ELF-1 (cell line): Measurements from ENCODE around the gene MN1.
A peak's percentile ranks its signal among the peaks of the same experiment; 100 is the strongest.

ENCODE experiments used
- DNase-seq: peaks from one replicate; pipeline ENCODE4 v3.0.0-alpha.2; 2016; ENCODE audit warnings: low read depth, low spot score

MN1 gene

DNA sequence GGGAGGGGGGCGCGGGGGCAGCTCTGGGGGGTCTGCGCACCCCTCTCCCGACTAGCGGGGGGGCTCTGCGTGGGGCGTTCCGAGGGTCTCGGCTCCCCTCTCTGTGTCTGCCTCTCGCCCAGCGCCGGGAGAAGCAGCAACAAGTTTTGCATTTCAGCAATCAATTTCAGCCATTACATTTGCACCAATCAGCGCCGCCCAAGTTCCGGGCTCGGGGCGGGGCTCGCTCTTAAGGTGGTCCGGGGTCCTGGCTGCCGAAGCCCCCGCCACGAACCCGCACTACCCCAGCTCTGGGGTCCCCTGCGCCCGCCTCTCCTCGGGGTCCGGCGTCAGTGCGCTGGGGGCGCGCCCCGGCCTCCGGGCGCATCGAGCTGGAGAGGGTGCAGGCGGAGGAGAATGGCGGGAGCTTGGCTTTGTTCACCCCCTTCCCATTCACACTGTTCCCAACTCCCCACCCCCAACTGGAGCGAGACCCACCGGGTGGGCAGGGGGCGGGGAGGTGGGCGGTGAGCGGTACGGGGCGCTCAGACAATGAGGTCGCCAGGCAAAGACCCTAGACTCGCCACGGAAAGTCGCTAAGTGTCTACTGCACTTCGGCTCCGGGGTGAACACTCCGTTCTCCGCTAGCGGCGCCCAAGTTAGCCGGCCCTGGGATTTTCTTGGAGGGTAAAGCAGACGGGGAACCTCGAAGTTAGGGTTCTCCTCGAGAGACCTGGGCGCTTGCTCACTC is at the start of gene MN1:
Gene MN1 (minus strand): TSS at position 141 of the 730 bp plus-strand sequence. CDS start 1,213 bp downstream, outside the sequence.
- peak; percentile 72 for DNase-seq

DNA sequence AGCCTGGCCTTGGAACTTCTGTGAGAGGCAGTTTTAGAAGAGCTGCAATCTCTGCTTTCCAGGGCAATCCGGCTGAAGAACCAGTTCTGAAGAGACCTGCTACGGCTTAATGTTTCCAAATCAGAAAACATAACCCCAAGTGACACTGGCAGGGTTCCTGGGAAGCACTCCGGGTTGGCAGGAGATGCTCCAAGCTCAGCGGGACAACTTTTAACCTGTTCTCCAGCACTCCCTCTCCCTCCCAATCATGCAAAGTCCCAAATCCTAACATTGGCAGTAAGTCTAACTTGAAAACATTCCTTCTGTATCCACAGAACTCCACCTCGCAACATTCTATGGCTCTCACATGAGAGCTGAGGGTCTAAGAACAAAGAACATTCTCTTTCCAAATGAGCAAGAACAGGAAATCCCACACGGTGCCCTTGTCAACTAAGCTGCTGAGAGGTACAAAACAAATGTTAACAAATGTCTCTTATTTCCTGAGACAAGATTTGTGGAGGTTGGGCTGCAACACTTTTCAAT is 48.5 kb upstream of the MN1 start:
- no peak for DNase-seq

- no peak for DNase-seq
These were observed 46.4 kb upstream of the MN1 start for GRCh38 chr22:27848005-27848404.

GRCh38 chr22:27846910-27847309 is 45.4 kb upstream of the MN1 start:
- no peak for DNase-seq

DNA sequence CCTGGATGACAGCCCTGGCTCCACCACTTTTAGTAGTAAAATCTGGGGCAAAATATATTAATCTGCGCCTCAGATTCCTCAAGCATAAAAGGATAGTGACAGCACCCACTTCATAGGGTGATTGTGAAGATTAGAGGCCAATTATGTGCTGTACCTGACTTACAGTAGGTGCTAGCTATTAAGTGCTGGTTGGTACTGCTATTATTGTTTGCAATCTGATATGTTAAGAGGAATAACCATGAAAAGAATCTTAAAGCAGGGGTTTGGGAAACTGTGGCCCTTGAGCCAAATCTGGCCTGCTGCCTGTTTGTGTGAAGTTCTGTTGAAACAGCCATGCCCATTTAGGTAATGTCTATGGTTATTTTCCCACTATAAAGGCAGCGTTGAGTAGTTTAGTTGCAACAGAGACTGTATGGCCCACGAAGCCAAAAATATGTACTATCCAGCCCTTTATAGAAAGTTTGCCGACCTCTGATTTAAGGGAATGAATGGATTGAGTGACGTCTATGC is 44.7 kb upstream of the MN1 start:
- no peak for DNase-seq

DNA sequence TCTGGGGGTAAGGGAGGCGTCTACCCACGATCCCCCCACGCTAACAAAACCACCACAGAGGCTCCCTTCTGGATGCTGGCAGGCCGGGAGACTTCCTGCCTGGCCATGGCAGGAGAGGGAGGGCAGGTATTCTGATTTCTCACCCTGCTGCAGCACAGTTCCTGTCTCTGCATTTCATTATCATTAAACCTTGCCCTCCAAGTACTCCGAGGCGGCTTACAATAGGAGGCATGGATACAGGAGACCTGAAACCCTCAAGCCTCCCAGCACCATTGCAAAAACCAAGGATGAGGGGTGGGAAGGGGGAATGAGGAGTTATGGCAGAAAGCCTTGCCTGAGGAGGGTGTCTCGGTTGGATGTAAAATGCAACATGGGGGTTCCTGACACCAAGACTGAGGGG is 44.1 kb upstream of the MN1 start:
- no peak for DNase-seq

DNA sequence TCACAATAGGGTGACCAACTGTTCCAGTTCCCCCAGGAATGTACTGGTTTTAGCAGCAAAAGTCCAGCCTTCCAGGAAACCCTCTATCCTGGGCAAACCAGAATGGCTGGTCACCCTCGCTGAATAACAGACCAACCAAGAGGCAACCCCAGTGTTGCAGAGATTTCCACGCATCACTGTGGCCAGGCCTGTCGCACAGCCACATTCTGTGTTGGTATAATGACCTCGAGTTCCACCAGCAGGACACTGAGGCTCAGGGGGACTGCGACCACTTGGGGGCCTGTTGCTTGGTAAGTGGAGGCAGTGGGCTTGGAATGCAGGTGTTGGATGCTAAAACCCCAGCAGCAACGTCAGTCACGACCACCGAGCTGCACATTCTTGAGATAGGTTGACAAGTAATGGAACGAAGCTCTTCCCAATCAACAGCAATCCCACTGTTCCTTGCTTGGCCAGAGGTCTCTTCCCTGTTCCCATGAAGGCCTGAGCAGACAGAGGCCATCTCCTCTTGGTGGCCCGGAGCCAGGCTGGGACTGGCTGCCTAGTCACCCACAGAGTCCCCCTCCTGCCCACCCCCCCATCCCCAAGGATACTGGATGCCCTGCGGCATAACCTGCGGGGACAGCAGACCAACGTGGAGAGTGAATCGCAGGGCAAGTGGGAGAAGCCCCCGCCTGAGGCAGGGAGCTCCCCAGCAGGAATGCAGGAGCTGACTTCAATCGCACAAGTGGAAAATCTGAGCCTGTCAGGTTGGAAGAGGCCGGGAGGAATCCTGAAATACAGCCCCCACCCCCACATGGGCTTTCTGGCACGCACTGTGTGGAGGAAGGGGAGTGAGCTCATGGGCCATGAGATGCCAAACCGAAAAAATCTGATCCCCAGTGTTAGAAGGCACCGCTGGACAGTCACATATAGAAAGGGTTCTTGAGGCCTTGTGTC is 43.4 kb upstream of the MN1 start:
- DNase-seq, result peak; percentile 72

GRCh38 chr22:27844256-27844655 is 42.7 kb upstream of the MN1 start:
- no peak for DNase-seq

- no peak for DNase-seq
These were observed 41.9 kb upstream of the MN1 start for GRCh38 chr22:27843441-27843840.

DNA sequence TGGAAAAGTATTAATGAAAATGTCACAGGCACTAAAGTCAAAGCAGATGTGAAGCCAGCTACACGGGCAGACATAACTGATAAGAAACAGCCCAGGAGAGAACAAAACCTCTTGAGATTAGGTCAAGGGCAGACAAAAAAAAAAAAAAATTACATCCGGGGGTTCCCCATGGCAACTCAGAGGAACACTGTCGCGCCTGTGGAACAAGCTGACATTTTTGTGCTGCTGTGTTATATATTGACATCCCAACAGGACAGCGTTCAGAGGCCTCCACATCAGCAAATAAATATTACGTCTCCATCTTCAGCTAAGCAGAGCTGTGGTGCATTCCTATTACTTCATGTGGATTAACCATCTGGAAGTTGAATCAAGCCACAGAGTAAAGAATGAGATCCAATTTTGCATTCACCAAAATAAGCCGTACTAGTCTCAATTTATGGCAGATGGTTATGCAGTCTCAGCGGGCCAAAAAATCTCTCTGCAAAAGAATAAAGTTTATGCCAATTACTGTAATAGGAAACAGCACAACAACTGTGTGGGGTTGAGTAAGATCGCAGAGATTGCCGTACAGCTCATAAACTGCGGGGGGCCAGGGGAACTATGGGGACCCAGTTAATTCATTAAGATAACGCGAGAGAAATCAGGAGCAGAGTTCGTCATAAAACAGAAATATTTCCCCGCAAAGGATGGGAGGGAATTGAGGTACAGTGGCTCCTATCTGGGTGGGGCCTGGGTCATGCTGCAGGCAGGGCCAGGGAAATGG is 41.3 kb upstream of the MN1 start:
- no peak for DNase-seq

DNA sequence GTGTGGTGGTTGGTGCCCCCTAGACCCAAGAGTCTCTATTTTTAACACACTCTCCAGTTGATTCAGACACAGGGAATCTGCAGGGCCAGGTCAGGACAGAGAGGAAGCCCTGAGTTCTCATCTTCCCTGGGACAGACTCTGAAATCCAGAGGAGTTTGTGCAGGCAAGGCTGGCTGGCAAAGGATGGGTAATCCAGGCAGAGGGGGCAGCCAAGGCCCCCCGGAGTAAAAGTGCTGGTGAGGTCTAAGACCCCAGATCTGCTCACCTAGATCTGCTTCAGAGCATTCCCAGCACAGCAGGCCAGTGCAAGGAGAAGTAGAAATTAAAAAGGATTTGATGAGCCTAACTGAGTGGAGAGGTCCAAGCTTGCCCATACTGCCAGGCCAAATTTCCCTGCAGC is 40.6 kb upstream of the MN1 start:
- no peak for DNase-seq

DNA sequence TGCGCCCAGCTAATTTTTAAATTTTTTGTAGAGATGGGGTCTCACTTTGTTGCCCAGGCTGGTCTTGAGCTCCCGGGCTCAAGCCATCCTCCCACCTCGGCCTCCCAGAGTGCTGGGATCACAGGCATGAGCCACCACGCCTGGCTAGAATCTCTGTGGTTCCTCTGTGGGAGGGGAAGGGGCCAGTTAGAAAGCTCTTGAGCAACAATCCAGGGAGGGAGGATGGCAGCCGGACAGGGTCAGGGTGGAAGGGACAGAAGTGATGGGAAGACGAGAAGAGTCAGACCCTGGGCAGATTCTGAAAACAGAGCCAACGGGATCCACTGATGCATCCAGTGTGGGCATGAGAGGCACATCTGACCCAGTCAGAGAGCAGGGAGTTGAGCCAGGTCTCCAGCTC is 38.9 kb upstream of the MN1 start:
- DNase-seq, result no peak

GRCh38 chr22:27839057-27839660 is 37.6 kb upstream of the MN1 start:
- DNase-seq, result no peak

GRCh38 chr22:27836181-27836580 is 34.6 kb upstream of the MN1 start:
- peak; percentile 77 for DNase-seq

- peak; percentile 56 for DNase-seq
These were observed 33.9 kb upstream of the MN1 start for GRCh38 chr22:27835446-27835845.

DNA sequence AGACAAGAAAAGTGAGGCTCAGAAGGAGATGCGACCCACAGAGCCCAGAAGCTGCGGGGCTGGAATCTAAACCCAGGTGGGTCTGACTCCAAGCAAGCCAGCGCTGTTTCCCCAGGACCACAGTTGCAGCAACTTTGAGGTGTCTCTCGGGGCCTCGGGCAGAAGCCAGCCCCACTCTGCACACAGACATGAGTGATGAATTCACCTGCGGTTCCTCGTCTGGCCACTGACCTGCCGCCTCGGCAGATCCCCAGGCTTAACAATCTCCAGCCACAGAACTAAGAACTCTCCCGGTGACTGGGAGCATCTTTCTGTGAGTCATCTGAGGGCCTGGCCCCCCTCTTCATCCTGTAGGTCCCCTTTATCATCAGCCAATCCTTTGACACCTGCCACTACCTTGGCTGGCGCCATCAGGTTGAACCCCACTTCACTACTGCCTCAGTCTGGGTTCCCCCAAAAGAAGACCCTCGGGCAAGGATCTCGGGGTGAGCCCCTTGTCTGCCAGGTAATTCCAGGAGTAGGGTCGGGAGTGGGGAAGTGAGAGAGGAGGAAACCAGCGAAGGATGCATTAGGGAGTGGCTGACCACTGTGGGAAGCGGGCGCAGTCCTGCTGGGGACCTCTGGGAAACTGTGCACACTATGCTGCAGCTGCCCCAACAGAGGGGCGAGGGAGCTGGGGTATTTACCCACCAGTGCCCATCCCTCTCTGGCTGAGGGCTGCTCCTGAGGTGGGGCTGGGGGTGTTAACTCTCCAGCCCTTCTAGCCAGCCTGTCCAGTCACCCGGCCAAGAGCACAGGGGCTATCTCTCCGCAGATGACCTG is 33.0 kb upstream of the MN1 start:
- DNase-seq, result no peak

- DNase-seq, result no peak
These were observed 32.2 kb upstream of the MN1 start for GRCh38 chr22:27833803-27834202.

- no peak for DNase-seq
These were observed 31.1 kb upstream of the MN1 start for GRCh38 chr22:27832606-27833005.

DNA sequence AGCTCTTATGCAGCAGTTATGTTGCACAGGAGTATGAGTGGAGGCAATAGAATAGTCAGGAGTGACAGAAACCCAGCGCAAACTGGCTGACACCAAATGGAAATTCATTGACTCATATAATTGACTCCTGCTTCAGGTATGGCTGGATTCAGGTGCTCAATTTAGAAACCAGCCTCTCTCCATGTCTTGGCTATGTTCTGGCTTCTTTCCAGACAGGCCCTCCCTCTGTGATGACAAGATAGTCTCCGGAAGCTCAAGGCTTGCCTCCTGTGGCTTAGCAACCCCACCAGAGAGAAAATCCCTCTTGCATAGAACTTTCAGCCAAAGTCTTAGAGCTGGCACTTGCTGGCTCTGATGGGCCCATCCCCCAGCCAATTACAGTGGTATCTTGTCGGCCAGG is 28.1 kb upstream of the MN1 start:
- DNase-seq, result no peak
